NCI-H748 (cell line): ENCODE measurements around the gene CASR.

Source experiments
- DNase-seq: peaks from one replicate; lab custom pipeline; 2025; ENCODE audit not compliant: unreplicated experiment; lab: John Stamatoyannopoulos, UW

CASR gene

DNA sequence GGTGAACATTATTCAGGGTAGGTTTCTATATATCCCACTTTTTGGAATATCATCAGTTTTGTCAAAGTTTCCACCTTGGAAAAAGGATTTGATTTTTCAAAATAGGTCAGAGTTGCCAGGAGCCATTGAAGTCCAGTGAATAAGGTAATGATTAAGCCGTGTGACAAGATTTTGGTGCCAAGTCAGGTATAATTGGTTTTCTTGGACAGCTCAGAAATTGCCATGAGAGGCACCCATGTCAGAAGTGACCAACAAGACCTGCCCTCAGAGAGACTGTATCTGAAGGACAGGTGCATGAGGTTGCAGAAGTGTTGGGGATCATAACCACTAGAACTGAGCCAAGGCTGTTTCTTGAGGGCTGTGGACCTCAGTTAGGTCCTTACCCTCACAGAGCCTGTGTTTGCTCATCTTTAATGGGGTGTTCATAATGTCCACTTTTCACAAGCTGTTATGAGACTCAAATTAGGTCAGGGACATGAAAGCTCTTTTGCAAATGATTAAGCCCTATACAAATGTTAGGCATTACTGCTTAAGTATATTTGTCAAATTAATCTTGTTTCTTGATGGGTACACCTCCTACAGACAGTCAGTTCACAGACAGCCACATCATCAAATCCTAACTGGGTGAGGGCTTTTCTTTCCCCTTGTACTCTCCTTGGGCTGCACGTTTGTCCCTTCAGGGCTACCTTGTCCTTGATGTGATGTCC is 32.3 kb downstream of the CASR start:
- DNase-seq = no peak

DNA sequence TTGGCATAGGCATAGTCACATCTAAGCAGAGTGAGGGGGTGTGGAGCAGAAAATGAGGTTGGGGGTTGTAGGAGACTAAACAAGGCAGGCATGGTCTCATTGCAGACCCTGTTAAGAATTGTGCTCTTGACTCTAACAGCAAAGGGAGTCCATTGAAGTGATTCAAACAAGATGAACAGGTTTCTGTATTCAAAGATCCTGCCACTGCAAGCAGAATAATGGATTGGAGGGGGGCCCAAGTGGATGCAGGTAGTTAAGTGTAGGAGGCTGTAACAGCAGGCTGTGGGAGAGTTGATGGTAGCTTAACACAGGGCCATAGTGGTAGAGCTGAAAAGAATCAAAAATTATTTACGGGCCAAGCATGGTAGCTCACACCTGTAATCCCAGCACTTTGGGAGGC is 34.4 kb downstream of the CASR start:
- no peak for DNase-seq

DNA sequence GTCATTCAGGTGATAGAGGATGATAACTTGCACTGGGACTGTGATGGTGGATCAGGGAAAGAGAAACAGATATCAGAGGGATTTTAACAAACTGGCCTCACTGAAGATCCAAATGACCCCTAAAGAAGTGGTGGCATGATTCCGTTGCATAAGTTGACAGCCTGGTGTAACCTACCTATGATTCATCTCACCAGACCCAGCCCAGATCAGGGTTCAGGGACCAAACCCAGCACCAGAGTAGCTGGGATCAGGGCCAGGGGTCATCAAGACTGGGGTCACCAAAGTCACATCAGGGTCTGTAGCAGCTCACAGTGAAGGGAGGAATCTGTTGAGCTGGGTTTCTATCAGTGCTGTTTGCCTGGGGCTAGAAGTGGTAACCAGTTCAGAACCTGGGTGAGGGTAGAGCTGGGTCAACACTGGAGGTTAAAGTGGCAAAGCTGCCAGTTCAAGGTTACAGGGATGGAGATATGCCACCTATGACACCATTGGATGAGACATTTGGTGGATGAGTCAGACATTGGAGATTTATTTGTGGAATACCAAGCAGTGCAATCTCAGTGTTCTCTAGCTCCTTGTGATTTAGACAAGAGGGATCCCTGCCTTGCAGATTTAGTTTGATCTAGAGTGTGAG is 35.9 kb downstream of the CASR start:
- no peak for DNase-seq

DNA sequence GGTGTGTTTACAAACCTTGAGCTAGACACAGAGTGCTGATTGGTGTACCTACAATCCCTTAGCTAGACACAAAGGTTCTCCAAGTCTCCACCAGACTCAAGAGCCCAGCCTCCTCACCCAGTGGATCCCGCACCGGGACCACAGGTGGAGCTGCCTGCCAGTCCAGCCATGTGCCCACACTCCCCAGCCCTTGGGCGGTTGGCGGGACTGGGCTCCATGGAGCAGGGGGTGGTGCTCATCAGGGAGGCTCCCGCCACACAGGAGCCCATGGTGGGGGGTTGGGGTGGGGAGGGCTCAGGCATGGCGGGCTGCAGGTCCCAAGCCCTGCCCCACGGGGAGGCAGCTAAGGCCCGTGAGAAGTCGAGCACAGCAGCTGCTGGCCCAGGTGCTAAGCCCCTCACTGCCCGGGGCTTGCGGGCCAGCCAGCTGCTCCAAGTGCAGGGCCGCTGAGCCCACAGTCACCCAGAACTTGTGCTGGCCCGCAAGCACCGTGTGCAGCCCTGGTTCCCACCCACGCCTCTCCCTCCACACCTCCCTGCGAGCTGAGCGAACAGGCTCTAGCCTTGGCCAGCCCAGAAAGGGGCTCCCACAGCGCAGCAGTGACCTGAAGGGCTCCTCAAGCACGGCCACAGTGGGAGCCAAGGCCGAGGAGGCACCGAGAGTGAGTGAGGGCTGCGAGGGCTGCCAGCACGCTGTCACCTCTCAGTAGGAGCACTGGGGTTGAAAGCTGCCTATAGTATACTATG is 43.7 kb downstream of the CASR start:
- DNase-seq = no peak

DNA sequence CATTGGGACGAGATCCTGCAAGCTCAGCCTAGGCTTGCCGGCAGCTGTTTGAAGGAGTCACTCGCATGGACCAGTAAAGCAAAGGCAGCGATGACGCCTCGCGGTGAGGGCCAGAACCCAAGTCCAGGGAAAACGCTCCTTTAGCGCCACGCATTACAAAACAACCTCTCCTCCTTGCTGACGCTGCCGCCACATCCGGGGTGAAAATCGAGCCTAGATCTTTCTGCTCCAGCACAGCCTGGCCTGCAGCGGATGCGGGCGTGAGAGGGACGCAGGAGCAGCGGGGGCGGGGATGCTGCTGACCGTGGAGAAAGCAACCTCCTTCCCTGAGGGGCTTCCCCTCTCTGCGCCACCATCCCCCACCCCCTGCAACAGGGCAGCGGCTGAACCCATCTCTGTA is 46.7 kb downstream of the CASR start:
- DNase-seq = no peak

DNA sequence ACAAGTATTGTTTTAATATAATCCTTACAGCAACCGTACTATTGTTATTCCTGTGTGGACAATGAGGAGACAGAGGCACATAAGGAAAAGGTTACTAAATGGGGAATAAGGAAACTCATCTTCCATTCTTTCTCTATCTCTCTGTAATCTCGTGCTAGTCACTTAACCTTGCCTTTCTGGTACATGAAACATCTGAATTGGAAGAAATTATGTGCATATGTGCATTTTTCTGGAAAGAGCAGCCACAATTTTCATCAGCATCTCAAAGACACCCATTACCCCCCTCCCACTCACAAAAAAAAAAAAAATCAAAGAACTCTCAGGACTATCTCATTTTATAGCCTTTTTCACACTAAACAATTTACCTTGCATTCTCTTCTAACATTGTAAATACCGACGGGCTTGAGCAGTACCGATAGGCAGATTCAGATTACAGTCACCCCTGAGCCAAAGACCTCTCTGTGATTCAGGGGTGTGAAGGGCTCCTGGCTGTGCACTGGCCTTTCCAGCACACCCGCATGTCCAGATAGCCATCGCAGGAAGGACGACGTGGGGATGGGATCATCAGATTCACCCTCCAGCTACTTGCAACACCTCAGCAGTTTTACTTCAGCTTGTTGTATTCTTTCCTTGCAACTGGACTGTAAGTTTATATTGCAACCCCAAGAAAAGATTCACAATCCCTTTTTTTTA is 48.1 kb downstream of the CASR start:
- DNase-seq = no peak

DNA sequence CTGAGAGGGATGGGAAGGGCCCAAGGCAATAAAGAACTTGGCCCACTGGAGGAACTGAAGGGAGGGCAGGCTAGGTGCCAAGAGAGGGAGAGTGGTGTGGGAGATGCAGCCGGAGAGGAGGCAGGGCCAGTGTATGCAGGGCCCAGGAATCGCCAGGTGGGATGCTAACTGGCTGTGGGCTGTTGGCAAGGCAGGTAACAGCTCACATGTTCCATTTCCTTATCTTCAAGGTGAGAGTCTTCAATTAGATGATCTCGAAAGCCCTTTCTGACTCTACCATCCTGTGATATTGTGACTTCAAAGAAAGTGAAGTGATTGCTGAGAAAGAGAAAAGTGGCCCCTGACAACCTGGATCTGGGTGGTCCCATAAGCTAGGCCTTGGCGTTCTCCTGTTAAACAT is 49.0 kb downstream of the CASR start:
- DNase-seq = no peak

DNA sequence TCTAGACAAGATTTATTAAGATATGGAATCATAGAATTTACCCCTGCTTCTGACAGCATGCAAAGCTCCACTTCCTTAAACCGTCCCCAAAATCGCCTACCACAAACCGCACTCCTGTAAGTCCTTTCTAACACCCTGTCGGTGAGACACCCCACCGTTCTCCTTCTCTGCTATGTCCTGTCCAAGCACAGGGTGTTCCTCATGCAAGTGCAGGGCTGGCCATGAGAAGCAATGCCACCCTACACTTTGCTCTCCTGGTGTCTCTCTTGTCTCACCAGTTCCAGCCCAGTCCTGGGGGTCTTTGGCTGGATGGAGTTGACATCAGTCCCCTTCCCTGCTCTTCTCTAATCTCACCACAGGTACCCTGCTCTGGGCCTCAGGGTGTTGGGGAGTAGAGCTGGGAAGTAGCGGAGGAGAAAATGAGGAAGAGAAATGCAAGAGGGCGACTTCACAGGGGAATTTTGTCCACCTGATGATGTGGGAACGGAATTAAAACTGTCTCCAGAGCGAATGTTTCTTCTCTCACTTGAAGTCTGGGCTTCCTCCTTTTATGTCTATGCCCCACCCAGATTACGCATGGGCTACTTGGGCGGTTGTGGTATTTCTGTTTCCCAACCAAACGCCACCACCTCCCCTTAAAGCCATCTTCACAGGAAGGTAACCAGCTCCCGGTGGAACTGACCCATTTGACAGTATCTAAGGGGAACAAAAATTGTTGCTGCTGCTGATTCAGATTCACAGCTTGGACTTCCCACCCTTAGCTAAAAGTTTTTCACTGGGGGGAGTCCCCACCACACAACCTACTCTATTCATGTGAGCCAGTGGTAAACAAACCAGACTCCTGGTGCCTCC is 49.9 kb downstream of the CASR start:
- no peak for DNase-seq

DNA sequence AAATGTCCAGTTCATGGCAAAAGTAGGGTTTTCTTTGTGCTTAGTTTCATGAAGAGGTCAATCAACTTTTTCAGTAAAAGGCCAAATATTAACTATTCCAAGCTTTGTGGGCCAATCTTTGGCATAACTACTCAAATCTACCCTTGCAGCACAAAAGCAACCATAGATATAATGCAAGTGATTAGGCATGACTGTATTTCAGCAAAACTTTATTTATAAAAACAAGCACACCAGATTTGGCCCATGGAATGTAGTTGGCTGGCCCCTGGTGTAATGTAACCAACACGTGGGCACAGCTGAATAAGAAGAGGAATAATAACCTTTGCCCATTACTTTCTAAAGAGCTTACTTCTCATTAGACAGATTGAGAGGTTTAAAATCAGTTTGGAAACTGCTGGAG is 50.6 kb downstream of the CASR start:
- DNase-seq = no peak

DNA sequence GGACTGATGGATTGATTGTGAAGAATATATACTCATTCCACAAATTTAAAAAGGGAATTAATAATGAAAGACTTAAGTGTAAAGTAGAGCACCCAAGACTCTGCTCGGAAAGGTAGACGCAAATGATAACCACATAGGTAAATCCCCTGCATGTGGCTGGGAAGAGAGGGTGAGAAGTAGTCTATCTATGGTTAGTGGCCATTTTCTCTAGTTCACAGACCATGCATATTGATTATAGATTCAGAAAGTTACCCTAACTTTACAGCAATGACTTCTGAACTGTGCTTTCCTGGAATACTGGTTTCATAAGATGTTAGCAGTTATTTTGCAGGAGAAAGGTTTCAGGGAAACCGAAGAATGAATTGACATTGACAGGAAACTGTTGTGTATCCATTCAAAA is 51.7 kb downstream of the CASR start:
- DNase-seq = no peak

DNA sequence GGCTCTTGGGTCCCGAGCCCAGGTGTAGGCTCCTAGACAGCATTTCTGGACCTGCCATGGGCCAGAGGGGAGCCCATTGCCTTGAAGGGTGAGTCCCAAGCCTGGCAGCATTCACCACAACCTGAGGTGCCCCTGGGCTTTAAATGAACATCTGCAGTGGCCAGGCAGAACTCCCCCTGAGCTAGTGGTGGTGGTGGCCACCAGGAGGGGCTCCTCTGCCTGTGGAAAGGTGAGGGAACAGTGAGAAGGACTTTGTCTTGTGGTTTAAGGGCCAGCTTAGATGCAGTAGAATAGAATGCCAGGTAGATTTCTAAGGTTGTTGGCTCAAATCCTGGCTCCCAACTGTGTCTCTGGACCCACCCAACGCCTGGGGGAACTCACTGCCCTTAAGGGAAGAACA is 55.6 kb downstream of the CASR start:
- DNase-seq = no peak

DNA sequence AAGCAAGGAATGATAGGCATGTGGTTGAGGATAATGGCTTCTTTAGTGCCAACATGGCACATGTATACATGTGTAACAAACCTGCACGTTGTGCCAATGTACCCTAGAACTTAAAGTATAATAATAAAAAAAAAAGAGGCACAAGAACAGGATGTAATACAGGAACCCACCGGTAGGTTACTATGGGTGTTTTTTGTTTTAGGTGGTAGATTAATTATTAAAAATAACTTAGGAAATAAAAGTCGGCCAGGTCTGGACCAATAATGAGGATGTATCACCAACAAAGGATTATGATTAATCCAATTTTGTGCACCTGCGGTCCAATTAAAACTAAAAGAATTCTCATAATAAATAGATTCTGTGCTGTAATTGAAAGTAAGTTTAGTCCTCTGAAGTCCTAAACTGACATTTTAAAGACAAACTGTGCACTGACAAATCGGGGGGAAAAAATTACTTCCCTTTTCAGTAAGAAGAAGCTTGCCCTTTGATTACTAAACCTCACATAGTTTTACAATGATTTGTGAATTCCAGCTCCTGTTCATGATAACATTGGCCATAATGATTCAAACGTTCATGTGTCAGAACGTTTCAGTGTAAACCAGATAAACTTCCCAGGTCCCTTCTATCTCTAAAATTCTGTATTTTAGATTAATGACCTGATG is 62.2 kb downstream of the CASR start:
- no peak for DNase-seq

DNA sequence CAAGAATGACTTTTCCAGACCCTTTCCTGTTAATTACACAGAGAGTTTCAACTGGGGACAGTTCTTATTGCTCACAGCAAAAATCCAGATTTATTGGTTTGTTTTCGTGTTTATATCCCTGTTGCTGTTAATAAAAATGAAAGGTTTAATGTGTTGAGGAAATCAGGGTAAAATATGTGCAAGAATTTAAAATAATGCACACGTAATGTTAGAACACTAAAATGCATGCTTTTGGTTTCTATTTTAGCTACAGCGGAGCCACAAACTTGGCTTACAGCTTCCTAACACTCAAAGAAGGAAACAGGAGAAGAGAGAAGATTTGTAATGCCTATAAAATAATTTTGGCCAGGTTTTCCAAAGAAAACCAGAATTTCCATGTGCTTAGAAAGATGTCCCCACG is 62.7 kb downstream of the CASR start:
- no peak for DNase-seq

DNA sequence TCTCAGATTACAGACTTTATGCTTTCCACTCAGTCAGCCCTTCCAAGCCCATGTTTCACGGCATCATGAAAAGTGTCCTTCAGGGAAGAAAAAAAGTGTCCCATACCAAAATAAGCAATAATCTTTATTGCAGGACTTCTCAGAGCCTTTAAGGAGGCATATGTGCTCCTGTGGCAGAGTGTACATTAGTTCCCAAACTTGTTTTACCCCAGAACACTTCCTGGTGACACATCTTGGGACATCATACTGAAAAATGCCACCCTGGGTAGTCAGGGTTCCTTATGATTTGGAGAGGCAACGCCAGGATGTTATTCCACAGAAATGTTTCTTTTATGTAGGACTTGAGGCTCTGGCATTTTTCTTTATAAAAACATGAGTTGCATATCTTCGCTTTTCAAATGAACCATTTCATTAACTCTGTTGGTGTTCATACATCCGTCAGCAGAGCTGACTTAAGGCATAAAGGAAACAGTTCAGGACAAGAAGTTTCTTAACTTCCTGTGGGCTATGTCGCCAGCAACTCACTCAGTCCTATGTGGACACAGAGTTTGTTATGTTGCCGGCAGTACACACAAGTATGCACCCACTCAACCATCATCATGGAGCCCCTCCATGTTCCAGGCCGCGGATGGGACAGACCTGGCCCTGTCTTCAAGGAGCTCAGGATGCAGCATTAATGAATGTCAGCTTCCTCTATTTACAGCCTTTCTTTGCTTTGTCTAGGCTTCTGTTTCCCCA is 63.8 kb downstream of the CASR start:
- DNase-seq = no peak

DNA sequence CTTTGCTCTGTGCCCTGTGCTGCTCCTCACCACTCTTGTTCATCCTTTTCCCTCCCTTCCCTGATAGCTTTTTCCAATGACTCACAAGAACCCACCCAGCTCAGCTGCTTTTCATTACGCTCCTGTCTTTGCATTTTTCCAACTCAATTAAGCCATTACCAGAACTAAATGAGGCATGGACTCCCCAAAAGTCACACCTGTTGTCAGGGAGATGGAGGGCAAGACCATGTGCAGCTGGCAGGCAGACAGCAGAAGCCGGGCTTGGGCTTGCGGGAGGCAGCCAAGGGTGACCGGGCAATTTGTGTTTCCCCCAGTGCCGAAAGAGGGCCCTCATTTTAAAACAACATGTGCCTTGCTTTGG is 64.3 kb downstream of the CASR start:
- DNase-seq = no peak

DNA sequence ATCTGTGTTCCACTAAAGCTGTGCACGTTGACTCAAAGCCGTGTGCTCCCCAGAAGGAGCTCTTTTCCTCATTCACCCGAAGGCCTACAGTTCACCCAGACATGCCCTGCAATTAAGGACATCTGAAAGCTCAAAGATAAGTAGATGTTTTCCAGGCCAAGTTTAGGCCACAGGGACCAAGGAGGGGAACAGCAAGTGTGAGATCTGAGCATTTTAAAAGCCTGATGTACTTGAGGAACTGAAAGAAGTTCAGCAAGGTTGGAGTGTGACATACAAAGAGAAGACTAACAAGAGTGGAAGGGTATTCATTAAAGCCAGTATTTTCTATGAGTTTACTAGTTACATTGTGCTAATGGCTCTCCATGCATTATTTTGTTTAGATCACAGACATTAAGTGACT is 68.0 kb downstream of the CASR start:
- DNase-seq = no peak

DNA sequence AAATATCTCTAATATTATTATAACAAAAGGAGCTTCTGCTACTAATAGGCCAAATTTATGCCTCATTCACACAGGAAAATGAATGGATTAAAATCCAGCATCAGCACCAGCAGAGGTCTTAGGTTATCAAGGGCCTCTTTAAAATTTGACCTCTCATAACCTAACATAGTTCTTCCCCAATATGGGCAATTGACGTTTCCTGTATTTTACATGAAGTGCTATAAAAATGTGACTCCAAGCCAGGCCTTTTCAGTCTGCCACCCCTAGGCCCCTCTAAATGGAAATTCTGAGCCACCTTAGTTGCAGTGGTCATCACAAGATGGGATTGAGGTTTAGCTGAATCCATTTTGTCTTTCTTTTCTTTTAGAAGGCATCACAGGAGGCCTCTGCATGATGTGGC is 70.1 kb downstream of the CASR start:
- DNase-seq = no peak

DNA sequence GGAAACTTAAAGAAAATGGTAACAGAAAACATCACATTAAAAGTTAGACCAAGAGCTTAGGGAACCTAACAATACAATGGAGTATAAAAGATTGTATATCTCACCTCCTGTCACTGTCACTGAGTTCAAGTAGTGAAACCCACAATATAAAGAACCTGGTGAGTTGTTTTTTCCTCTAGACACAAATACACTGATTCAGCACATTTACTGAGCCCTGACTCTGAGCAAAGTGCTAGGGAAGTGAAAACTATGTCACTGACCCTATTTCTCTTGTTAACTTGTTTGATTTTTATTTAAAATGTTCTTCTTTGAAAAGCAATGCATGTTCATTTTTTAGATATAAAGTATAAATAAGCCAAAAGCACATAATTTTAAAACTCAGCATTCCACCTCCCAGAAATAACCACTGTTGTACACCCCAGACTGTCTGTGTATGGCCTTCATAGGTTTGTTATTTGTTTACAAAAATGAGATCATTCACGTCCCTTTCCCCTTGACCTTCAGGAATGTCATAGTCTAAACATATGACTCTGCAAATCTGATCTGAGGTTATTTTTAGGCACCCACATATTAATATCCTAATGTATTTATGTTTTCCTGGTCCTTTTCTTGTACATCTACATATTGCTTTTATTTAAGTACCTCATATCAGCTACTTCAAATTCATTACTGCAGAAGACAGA is 72.4 kb downstream of the CASR start:
- DNase-seq = no peak

DNA sequence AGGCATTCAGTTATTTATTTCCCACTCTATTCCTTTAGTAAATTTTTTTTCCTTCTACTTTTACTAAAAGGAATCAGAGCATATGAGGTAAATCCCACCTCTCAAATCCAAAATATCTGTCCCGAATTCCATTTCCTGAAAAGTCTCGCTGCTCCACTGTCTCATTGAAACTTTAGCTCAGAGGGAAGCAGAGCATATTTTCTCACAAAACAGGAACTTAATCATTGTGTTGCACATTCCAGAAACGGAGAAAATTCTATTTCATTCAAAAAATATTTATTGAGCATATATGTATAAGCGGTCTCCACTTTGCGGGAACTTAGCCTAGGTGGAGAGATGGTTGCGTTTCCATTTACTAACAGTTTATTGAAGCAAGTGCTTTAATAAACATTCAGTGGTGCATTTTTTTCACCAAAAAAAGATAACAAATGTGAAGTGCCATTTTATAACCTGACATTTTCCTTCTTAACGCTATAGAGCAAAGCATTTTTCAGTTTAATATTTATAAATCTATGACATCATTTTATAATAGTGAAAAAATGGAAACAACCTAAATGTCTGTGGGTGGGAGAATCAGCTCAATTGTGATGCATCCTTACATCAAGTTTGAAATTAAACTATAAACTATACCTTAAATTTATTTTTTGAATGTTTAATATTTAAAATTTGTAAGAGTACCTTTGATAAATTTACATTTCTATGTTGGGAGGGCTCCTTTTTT is 74.3 kb downstream of the CASR start:
- DNase-seq = no peak
